ENCODE results near the gene GFI1B.
A peak's percentile ranks its signal among the peaks of the same experiment; 100 is the strongest.

GFI1B gene

GRCh38 chr9:132969783-132970182, 8.7 kb upstream of the GFI1B start:
- no peak for DNase-seq

- no peak for DNase-seq
Observed at GRCh38 chr9:132970324-132971062, 8.0 kb upstream of the GFI1B start.

- no peak for DNase-seq
Observed at GRCh38 chr9:132973166-132973565, 5.3 kb upstream of the GFI1B start.

DNA sequence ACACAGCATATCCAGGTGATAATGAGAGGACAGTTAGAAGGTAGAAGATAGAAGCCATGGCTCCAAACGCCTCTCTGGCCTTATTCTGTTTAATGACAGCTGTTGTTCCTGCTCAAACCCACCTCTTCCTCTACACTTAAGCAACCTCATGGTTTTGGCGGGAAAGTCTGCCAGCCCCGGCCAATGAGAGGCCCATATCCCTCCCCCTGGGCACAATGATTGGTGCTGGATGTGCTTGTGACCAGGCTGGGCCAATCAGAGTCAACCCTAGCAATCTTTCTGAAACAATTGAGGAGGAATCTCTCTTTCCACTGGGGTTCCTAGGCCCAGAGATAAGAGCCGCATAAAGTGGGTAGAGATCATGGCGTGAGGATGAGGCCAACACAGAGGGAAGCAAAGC, 4.8 kb upstream of the GFI1B start:
- DNase-seq: peak in 1 of 5 experiments; percentile 51

DNA sequence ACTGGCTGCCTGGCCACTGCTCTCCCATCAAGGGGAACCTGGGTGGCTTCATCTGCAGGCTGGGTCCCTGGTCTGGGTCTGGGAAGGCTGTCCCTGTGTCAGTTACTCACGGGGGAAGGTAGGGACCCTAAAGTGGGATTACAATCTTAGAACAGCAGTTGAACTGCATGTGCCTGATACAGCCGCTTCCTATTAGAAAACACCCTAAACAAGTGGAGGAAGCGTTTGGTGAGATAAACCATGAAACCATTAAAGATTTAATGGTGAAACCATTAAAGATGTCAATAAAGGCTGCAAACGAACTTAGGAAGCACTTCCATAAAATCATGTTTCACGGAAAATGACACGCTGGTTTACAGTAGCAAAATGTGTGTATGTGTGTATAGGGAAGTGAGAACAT, 2.5 kb upstream of the GFI1B start:
- DNase-seq: no peak

- no peak for DNase-seq
Observed at GRCh38 chr9:132976571-132976970, 1.9 kb upstream of the GFI1B start.

DNA sequence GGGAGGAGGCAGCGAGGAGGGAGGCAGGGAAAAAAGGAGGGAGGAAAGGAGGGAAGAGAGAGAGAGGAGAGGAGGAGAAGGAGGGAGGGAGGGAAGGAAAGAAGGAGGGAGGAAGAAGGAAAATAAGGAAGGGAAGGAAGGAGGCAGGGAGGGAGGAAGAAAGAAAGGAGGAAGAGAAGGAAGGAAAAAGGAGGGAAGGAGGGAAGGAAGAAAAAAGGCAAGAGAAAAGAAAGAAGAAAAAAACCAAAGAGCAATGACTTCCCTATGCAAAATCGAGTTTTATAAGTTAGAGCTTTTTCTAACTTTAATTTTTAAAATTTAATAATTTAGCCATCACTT, 413 bp upstream of the GFI1B start:
- DNase-seq: no peak

DNA sequence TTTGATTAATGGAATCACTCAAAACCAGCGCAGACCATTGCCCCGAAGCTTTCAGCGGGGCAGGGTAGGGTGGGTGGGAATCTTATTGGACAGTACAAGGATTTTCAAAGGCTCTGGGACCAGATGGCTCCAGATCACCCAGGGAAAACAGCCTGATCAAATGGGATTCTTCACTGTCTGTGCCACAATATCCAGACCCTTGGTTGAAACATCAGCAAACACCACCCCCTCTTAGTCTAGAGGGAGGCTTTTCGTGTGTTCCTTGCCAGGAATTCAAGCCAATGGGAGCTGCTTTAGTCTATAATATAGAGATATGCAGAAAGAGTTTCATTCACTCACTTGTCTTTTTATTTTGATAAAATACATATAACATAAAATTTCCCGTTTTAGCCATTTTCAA, 1.7 kb downstream of the GFI1B start:
- DNase-seq: no peak

DNA sequence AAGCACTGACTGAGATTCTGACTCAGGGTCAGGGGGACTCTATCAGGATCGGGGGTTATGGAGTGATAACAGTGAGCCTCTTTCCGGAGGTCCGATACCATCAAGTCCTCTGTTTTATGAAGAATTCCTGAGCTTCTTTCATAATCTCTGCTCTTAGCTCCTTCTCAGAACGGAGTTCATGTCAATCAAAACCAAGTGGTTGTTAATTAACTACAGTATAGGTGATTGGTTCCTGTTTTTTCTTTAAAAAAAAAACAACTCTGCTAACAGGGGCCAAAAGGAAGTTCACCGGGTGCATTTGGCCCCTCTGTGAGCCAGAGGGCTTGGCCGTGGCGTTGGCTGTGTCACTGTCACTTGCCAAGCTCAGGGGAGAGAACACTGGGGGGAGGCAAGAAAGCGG, 4.0 kb downstream of the GFI1B start:
- no peak for DNase-seq

- DNase-seq: no peak
Observed at GRCh38 chr9:132983491-132984201, 5.2 kb downstream of the GFI1B start.

- DNase-seq: no peak
Observed at GRCh38 chr9:132984202-132985070, 5.9 kb downstream of the GFI1B start.

GRCh38 chr9:132985071-132985350, 6.5 kb downstream of the GFI1B start:
- DNase-seq: no peak

GRCh38 chr9:132985489-132985888, 7.0 kb downstream of the GFI1B start:
- no peak for DNase-seq

DNA sequence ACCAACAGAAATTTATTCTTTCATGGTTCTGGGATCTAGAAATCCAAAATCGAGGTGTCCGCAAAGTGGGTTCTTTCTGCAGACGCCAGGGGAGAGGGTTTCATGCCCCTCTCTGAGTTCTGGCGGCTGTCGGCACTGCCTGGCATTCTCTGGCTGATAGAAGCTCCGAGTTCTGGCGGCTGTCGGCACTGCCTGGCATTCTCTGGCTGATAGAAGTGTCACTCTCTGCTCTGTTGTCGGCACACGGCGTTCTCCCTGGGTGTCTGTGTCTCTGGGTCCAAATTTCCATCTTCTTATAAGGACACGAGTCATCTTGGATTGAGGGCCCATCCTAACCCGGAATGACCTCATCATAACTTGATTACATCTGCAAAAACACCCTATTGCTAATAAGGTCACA, 7.6 kb downstream of the GFI1B start:
- no peak for DNase-seq

GRCh38 chr9:132986640-132987620, 8.4 kb downstream of the GFI1B start:
- DNase-seq: no peak

GRCh38 chr9:132988244-132989013, 9.9 kb downstream of the GFI1B start:
- DNase-seq: no peak

DNA sequence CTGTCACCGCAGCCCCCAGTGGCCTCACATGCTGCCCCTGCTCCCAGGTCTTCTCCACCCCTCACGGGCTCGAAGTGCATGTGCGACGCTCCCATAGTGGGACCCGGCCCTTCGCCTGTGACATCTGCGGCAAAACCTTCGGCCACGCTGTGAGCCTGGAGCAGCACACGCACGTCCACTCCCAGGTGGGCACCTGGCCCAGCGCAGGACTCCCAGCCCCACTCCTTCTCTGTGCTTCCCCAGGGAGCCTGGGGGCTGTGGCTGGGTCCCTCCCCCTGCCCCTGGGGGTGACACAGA, 10.5 kb downstream of the GFI1B start:
- no peak for DNase-seq

DNA sequence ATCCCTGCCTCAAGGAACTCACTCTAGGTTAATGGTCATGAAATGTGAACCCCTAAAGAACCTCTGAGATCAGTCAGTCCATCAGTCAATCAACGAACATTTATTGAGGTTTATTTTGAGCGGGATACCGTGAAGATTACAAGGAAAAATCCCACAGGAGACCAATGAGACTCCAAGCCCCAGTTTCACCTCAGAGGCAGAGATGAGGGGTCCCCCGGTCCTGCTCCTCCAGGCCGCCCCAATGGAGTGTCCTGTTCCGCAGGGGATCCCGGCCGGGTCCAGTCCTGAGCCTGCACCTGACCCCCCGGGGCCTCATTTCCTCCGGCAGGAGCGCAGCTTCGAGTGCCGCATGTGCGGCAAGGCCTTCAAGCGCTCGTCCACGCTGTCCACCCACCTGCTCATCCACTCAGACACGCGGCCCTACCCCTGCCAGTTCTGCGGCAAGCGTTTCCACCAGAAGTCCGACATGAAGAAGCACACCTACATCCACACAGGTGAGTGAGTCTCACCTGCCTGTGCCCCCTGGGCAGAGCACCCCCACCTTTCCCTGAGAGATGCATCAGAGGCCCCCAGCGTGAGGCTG, 11.0 kb downstream of the GFI1B start:
- no peak for DNase-seq

DNA sequence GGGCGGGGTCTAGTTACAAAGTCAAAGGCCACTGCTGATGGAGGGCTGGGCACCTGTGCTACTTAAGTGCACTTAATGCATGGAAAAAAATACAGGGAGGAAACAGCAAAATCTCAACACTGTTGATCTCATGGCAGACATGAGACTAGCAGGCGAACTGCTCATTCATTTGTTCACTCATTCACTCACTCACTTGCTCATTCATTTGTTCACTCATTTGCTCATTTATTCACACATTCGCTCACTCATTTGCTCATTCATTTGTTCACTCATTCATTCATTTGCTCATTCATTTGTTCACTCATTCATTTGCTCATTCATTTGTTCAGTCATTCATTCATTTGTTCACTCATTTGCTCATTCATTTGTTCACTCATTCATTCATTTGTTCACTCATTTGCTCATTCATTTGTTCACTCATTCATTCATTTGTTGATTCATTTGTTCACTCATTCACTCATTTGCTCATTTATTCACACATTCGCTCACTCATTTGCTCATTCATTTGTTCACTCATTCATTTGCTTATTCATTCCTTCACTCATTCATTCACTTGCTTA, 11.6 kb downstream of the GFI1B start:
- DNase-seq: peak in 1 of 5 experiments; percentile 51

DNA sequence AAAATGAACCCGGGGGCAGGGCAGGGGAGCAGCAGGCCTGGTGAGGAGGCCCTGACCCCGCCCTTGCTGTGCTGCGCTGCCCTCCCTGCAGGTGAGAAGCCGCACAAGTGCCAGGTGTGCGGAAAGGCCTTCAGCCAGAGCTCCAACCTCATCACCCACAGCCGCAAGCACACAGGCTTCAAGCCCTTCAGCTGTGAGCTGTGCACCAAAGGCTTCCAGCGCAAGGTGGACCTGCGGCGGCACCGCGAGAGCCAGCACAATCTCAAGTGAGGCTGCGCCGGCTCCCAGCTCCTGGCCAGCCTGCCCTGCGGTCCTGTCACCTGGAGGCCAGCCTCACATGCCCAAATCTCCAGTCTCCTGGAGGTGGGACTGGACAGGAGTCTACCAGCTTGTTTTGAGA, 12.3 kb downstream of the GFI1B start:
- DNase-seq: no peak
